Measurements from ENCODE around the gene LCN1.

LCN1 gene

GRCh38 chr9:135488527-135488926 lies 32.7 kb upstream of the LCN1 start:
- no peak for DNase-seq

- no peak for DNase-seq
Measured at GRCh38 chr9:135489188-135489906, 31.9 kb upstream of the LCN1 start.

GRCh38 chr9:135490166-135490870 lies 30.9 kb upstream of the LCN1 start:
- no peak for DNase-seq

- no peak for DNase-seq
Measured at GRCh38 chr9:135490980-135491464, 30.2 kb upstream of the LCN1 start.

GRCh38 chr9:135491764-135492163 lies 29.5 kb upstream of the LCN1 start:
- no peak for DNase-seq

GRCh38 chr9:135492886-135493669 lies 28.2 kb upstream of the LCN1 start:
- no peak for DNase-seq

- no peak for DNase-seq
Measured at GRCh38 chr9:135494791-135495559, 26.3 kb upstream of the LCN1 start.

- DNase-seq = no peak
Measured at GRCh38 chr9:135498381-135499126, 22.7 kb upstream of the LCN1 start.

- peak; percentile 85 for DNase-seq
Measured at GRCh38 chr9:135499326-135500070, 21.7 kb upstream of the LCN1 start.

- DNase-seq = no peak
Measured at GRCh38 chr9:135500071-135500524, 21.1 kb upstream of the LCN1 start.

- DNase-seq = peak; percentile 85
Measured at GRCh38 chr9:135500525-135501260, 20.5 kb upstream of the LCN1 start, which contains the start of gene MRPS2. TSS of gene MRPS2 (plus strand) at chr9:135500682. CDS start at chr9:135500711, 29 bp downstream.

- no peak for DNase-seq
Measured at GRCh38 chr9:135501261-135502167, 19.7 kb upstream of the LCN1 start.

- no peak for DNase-seq
Measured at GRCh38 chr9:135502168-135502872, 18.9 kb upstream of the LCN1 start.

GRCh38 chr9:135502873-135503321 lies 18.3 kb upstream of the LCN1 start:
- DNase-seq = no peak

GRCh38 chr9:135503371-135504261 lies 17.6 kb upstream of the LCN1 start:
- DNase-seq = no peak

- peak; percentile 48 for DNase-seq
Measured at GRCh38 chr9:135504262-135505243, 16.7 kb upstream of the LCN1 start.

Data from fibroblast of skin of abdomen (primary cell).